C4-2B (cell line): ENCODE data around the gene PLA2G4F.
A peak's percentile ranks its signal among the peaks of the same experiment; 100 is the strongest.

Experiments
- H3K27ac ChIP-seq: fragments of 450-650 bp; 2 replicates; pipeline ENCODE4 v1.5.1; 2017
- CTCF ChIP-seq: fragments of 450-650 bp; conservative IDR thresholded peaks from 2 replicates; pipeline ENCODE4 v1.5.1; 2017; ENCODE audit warnings: mild to moderate bottlenecking
- ZFX ChIP-seq: fragments of 450-650 bp; IDR thresholded peaks from 2 replicates; pipeline ENCODE4 v1.6.1; 2017

Gene PLA2G4F

GRCh38 chr15:42163947-42164550 lies 7.6 kb upstream of the PLA2G4F start:
- H3K27ac ChIP-seq = no peak overlapping the region
- TF ChIP-seq ZFX = no peak

GRCh38 chr15:42163291-42163690 lies 6.9 kb upstream of the PLA2G4F start:
- no peak overlapping the region for H3K27ac ChIP-seq
- TF ChIP-seq CTCF (no peak), ZFX (no peak)

- no peak overlapping the region for H3K27ac ChIP-seq
- TF ChIP-seq CTCF = no peak
- TF ChIP-seq ZFX = no peak
Measured at GRCh38 chr15:42160136-42160535, 3.7 kb upstream of the PLA2G4F start.

GRCh38 chr15:42159381-42160015 lies 3.1 kb upstream of the PLA2G4F start:
- no peak overlapping the region for H3K27ac ChIP-seq
- TF ChIP-seq ZFX = no peak
- no peak for TF ChIP-seq CTCF

GRCh38 chr15:42158941-42159340 lies 2.5 kb upstream of the PLA2G4F start:
- H3K27ac ChIP-seq = no peak overlapping the region

GRCh38 chr15:42157981-42158765 lies 1.7 kb upstream of the PLA2G4F start:
- H3K27ac ChIP-seq = no peak overlapping the region
- TF ChIP-seq ZFX = no peak
- no peak for TF ChIP-seq CTCF

More at GRCh38 chr15:42158941-42159340, 2.5 kb upstream of the PLA2G4F start:
- no peak for TF ChIP-seq CTCF
- no peak for TF ChIP-seq ZFX

- peak overlapping the region; percentile 93 for H3K27ac ChIP-seq
- TF ChIP-seq CTCF (no peak), ZFX (no peak)
Measured at GRCh38 chr15:42157381-42157780, 945 bp upstream of the PLA2G4F start.
